GM23338 (cell line): ENCODE results near the gene EFR3B. TPM values are rescaled to one million over a fixed set of nuclear protein-coding genes. Genes with fewer than 3 reads are reported as not detected.

Source experiments
- ATAC-seq: fragments of 200-7000 bp; cut with Tn5 transposase; 3 replicates; pipeline ENCODE4 v1.9.1; 2020
- DNase-seq: peaks from one replicate; pipeline ENCODE4 v3.0.0-alpha.2; 2015; ENCODE audit warnings: low spot score
- H2AFZ ChIP-seq: fragments of 200-600 bp; sonication (generic); 2 replicates; pipeline ENCODE4 v1.8.0; 2016; ENCODE audit warnings: antibody characterized with exemption, mild to moderate bottlenecking, moderate library complexity
- H3F3A ChIP-seq: fragments of 200-600 bp; sonication (generic); replicated peaks from 2 replicates; pipeline ENCODE4 v1.8.0; 2017; ENCODE audit warnings: antibody characterized with exemption, mixed run types, low read depth
- H3K27ac ChIP-seq: fragments of 200-600 bp; sonication (generic); 2 replicates; pipeline ENCODE4 v1.6.1; 2016; ENCODE audit warnings: low read depth
- H3K27me3 ChIP-seq: fragments of 200-600 bp; sonication (generic); 2 replicates; pipeline ENCODE4 v1.8.0; 2016; ENCODE audit warnings: mild to moderate bottlenecking, mixed run types, moderate library complexity; ENCODE audit not compliant: insufficient read depth
- H3K36me3 ChIP-seq: fragments of 200-600 bp; sonication (generic); 2 replicates; pipeline ENCODE4 v1.8.0; 2016; ENCODE audit warnings: mild to moderate bottlenecking; ENCODE audit not compliant: insufficient read depth
- H3K4me1 ChIP-seq: fragments of 200-600 bp; sonication (generic); 2 replicates; pipeline ENCODE4 v1.8.0; 2016; ENCODE audit warnings: mild to moderate bottlenecking, moderate library complexity; ENCODE audit not compliant: insufficient read depth
- H3K4me2 ChIP-seq: fragments of 200-600 bp; sonication (generic); 2 replicates; pipeline ENCODE4 v1.7.1; 2017; ENCODE audit warnings: mixed run types
- H3K4me3 ChIP-seq: fragments of 200-600 bp; sonication (generic); 2 replicates; pipeline ENCODE4 v1.6.1; 2016; ENCODE audit warnings: mixed run types
- H3K79me2 ChIP-seq: fragments of 200-600 bp; sonication (generic); replicated peaks from 2 replicates; pipeline ENCODE4 v1.8.0; 2017; ENCODE audit warnings: mild to moderate bottlenecking; ENCODE audit not compliant: insufficient read depth
- H3K9me2 ChIP-seq: fragments of 200-600 bp; sonication (generic); 2 replicates; pipeline ENCODE4 v1.8.0; 2017; ENCODE audit not compliant: insufficient read depth
- H4K20me1 ChIP-seq: fragments of 200-600 bp; sonication (generic); replicated peaks from 2 replicates; pipeline ENCODE4 v1.8.0; 2017; ENCODE audit warnings: mild to moderate bottlenecking; ENCODE audit not compliant: insufficient read depth
- H3K27ac Mint-ChIP-seq: 2 replicates; pipeline ENCODE4 v1.8.0; 2020; ENCODE audit warnings: inconsistent platforms, mild to moderate bottlenecking, moderate library complexity, mixed read lengths
- H3K27me3 Mint-ChIP-seq: 3 replicates; pipeline ENCODE4 v1.8.0; 2022; ENCODE audit warnings: low read depth, mild to moderate bottlenecking, moderate library complexity, mixed read lengths, inconsistent platforms; ENCODE audit not compliant: insufficient read depth, poor library complexity
- H3K36me3 Mint-ChIP-seq: 3 replicates; pipeline ENCODE4 v1.8.0; 2021; ENCODE audit warnings: low read depth, mild to moderate bottlenecking, inconsistent platforms, moderate library complexity, mixed read lengths
- H3K4me1 Mint-ChIP-seq: 3 replicates; pipeline ENCODE4 v1.8.0; 2020; ENCODE audit warnings: mild to moderate bottlenecking, inconsistent platforms, mixed read lengths
- H3K4me3 Mint-ChIP-seq: 3 replicates; pipeline ENCODE4 v1.8.0; 2021; ENCODE audit warnings: moderate library complexity, mild to moderate bottlenecking, inconsistent platforms, mixed read lengths
- H3K9me3 Mint-ChIP-seq: 3 replicates; pipeline ENCODE4 v1.8.0; 2020; ENCODE audit warnings: moderate library complexity, mild to moderate bottlenecking, inconsistent platforms, mixed read lengths
- CREB1 ChIP-seq: fragments of 250-450 bp; sonication (Bioruptor Pico); IDR thresholded peaks from 2 replicates; pipeline ENCODE4 v1.5.0; 2020; ENCODE audit warnings: low read depth, mild to moderate bottlenecking, moderate library complexity
- EZH2 ChIP-seq: fragments of 200-600 bp; sonication (generic); IDR thresholded peaks from one replicate; pipeline ENCODE4 v1.8.0; 2017; ENCODE audit warnings: antibody characterized with exemption, mild to moderate bottlenecking, low read depth; ENCODE audit not compliant: unreplicated experiment
- EZH2phosphoT487 ChIP-seq: fragments of 200-600 bp; sonication (generic); IDR thresholded peaks from one replicate; pipeline ENCODE4 v1.8.1; 2018; ENCODE audit warnings: antibody characterized with exemption; ENCODE audit not compliant: unreplicated experiment
- NANOG ChIP-seq: IDR thresholded peaks from 2 replicates; pipeline ENCODE4 v1.6.1; 2016; ENCODE audit warnings: antibody characterized with exemption, borderline replicate concordance
- STAT1 ChIP-seq: IDR thresholded peaks from one replicate; pipeline ENCODE4 v1.6.1; 2016; ENCODE audit warnings: antibody characterized with exemption; ENCODE audit not compliant: unreplicated experiment
- ZNF114 ChIP-seq: fragments of 250-450 bp; sonication (Bioruptor Pico); IDR thresholded peaks from 2 replicates; pipeline ENCODE4 v1.5.0; 2020; ENCODE audit warnings: mild to moderate bottlenecking, moderate library complexity
- ZNF331 ChIP-seq: fragments of 250-450 bp; sonication (Bioruptor Pico); IDR thresholded peaks from 2 replicates; pipeline ENCODE4 v1.5.0; 2020; ENCODE audit warnings: low read depth, mild to moderate bottlenecking, moderate library complexity
- polyA plus RNA-seq: library from polyadenylated mRNA; unstranded; fragments of >200 nt; fragmentation: Nextera tagmentation; extraction: Ambion mirVana; gene quantifications from 2 replicates; pipeline ENCODE4 v1.2.1, GENCODE V29; 2016
- total RNA-seq: library from RNA; depleted of rRNA; stranded (reverse); fragments of >200 nt; shearing (Covaris generic); gene quantifications from 2 replicates; pipeline ENCODE4 v1.2.3, GENCODE V29; 2014
- TF ChIP-seq, protein P1 (sequence below): fragments of 250-450 bp; sonication (Bioruptor Pico); IDR thresholded peaks from 2 replicates; pipeline ENCODE4 v1.5.0; 2020; ENCODE audit warnings: mild to moderate bottlenecking, moderate library complexity

The EFR3B gene
- total and polyA plus RNA-seq, 2 experiments from 2014 or later = 3.3 to 10.7 TPM

DNA sequence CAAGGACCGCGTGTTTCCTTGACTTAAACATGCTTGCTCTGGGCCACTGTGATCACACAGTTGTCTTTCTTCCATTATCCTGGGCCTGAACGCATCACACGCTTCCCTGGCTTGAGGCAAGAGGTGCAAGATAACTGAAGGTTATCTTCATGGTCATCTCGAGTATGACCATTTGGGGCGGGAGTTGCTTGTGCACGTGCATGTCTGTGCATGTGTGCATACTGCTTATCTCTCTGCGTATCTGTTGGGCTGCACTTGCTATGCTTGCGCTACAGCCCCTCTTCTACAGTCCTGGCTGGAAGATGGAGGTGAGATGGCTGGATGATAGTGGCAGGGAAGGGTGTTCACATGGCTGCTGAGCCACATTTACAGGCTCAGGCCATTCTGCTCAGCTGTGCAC, 27.2 kb upstream of the EFR3B start:
- H3K36me3 Mint-ChIP-seq = no peaks in the 10 kb centered on the region
- H3K36me3 ChIP-seq = no peaks in the 10 kb centered on the region
- no peak overlapping the region for H3K4me3 ChIP-seq
- no peaks in the 10 kb centered on the region for H3K9me3 Mint-ChIP-seq
- H3K27me3 ChIP-seq = no peaks in the 10 kb centered on the region
- H3K79me2 ChIP-seq = no peaks in the 10 kb centered on the region
- no peaks in the 10 kb centered on the region for H3F3A ChIP-seq
- no peak overlapping the region for H3K4me3 Mint-ChIP-seq
- H2AFZ ChIP-seq = no peak overlapping the region
- no peak overlapping the region for H3K27ac Mint-ChIP-seq
- peaks cover 3% of the 10 kb centered on the region; the same call in 1 of the 3 replicates for H3K4me1 Mint-ChIP-seq
- H3K27ac ChIP-seq = no peak overlapping the region
- H3K4me2 ChIP-seq = no peak overlapping the region
- no peak for DNase-seq
- no peak for ATAC-seq
- H4K20me1 ChIP-seq = no peaks in the 10 kb centered on the region
- H3K4me1 ChIP-seq = no peaks in the 10 kb centered on the region
- TF ChIP-seq, protein P1, sequence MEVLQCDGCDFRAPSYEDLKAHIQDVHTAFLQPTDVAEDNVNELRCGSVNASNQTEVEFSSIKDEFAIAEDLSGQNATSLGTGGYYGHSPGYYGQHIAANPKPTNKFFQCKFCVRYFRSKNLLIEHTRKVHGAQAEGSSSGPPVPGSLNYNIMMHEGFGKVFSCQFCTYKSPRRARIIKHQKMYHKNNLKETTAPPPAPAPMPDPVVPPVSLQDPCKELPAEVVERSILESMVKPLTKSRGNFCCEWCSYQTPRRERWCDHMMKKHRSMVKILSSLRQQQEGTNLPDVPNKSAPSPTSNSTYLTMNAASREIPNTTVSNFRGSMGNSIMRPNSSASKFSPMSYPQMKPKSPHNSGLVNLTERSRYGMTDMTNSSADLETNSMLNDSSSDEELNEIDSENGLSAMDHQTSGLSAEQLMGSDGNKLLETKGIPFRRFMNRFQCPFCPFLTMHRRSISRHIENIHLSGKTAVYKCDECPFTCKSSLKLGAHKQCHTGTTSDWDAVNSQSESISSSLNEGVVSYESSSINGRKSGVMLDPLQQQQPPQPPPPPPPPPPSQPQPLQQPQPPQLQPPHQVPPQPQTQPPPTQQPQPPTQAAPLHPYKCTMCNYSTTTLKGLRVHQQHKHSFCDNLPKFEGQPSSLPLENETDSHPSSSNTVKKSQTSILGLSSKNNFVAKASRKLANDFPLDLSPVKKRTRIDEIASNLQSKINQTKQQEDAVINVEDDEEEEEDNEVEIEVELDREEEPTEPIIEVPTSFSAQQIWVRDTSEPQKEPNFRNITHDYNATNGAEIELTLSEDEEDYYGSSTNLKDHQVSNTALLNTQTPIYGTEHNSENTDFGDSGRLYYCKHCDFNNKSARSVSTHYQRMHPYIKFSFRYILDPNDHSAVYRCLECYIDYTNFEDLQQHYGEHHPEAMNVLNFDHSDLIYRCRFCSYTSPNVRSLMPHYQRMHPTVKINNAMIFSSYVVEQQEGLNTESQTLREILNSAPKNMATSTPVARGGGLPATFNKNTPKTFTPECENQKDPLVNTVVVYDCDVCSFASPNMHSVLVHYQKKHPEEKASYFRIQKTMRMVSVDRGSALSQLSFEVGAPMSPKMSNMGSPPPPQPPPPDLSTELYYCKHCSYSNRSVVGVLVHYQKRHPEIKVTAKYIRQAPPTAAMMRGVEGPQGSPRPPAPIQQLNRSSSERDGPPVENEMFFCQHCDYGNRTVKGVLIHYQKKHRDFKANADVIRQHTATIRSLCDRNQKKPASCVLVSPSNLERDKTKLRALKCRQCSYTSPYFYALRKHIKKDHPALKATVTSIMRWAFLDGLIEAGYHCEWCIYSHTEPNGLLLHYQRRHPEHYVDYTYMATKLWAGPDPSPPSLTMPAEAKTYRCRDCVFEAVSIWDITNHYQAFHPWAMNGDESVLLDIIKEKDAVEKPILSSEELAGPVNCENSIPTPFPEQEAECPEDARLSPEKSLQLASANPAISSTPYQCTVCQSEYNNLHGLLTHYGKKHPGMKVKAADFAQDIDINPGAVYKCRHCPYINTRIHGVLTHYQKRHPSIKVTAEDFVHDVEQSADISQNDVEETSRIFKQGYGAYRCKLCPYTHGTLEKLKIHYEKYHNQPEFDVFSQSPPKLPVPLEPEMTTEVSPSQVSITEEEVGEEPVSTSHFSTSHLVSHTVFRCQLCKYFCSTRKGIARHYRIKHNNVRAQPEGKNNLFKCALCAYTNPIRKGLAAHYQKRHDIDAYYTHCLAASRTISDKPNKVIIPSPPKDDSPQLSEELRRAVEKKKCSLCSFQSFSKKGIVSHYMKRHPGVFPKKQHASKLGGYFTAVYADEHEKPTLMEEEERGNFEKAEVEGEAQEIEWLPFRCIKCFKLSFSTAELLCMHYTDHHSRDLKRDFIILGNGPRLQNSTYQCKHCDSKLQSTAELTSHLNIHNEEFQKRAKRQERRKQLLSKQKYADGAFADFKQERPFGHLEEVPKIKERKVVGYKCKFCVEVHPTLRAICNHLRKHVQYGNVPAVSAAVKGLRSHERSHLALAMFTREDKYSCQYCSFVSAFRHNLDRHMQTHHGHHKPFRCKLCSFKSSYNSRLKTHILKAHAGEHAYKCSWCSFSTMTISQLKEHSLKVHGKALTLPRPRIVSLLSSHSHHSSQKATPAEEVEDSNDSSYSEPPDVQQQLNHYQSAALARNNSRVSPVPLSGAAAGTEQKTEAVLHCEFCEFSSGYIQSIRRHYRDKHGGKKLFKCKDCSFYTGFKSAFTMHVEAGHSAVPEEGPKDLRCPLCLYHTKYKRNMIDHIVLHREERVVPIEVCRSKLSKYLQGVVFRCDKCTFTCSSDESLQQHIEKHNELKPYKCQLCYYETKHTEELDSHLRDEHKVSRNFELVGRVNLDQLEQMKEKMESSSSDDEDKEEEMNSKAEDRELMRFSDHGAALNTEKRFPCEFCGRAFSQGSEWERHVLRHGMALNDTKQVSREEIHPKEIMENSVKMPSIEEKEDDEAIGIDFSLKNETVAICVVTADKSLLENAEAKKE (CRISPR knock-in tag) = no peak
- H3K27me3 Mint-ChIP-seq = no peaks in the 10 kb centered on the region
- H3K9me2 ChIP-seq = no peaks in the 10 kb centered on the region

DNA sequence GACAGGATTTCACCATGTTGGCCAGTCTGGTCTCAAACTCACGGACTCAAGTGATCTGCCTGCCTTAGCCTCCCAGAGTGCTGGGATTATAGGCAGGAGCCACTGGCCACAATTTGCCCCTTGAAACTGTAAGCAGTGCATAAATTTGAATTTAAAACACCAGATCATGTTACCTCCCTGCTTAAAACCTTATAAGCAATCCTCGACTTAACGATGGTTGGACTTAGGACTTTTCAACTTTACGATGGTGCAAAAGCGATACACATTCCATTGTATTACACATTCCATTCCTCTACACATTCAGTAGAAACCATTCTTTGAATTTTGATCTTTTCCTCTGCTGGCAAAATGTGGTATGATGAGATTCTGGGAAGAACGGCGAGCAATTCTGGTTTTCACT, 23.2 kb upstream of the EFR3B start:
- Mint-ChIP-seq H3K4me3 (no peak overlapping the region), H3K27ac (no peak overlapping the region), H3K4me1 (peaks cover 3% of the 10 kb centered on the region; the same call in 1 of the 3 replicates), H3K27me3 (no peaks in the 10 kb centered on the region), H3K36me3 (no peaks in the 10 kb centered on the region), H3K9me3 (no peaks in the 10 kb centered on the region)
- Histone ChIP-seq H3K36me3 (no peaks in the 10 kb centered on the region), H3K79me2 (no peaks in the 10 kb centered on the region), H3K27me3 (no peaks in the 10 kb centered on the region), H3K9me2 (no peaks in the 10 kb centered on the region), H2AFZ (no peak overlapping the region), H4K20me1 (no peaks in the 10 kb centered on the region), H3K4me3 (no peak overlapping the region), H3K4me2 (no peak overlapping the region), H3F3A (no peaks in the 10 kb centered on the region), H3K27ac (no peak overlapping the region), H3K4me1 (no peaks in the 10 kb centered on the region)
- no peak for DNase-seq
- no peak for ATAC-seq
- no peak for TF ChIP-seq NANOG
- no peak for TF ChIP-seq EZH2
- TF ChIP-seq CREB1 (CRISPR knock-in tag) = no peak
- TF ChIP-seq EZH2phosphoT487 = no peak
- no peak for TF ChIP-seq STAT1
- no peak for TF ChIP-seq ZNF331 (CRISPR knock-in tag)
- no peak for TF ChIP-seq ZNF114 (CRISPR knock-in tag)
